T-helper 22 cell (primary cell): ENCODE results near the gene KRTAP4-11.
"Not testable (repeated sequence)": the region's sequence is repeated elsewhere in the genome, so short reads cannot be mapped to it uniquely, and the experiment has no call there.

Experiments used
- DNase-seq: peaks from one replicate; pipeline ENCODE4 v3.0.0-alpha.2; 2020; ENCODE audit warnings: low read depth

The KRTAP4-11 gene

GRCh38 chr17:41117846-41118386, at the start of gene KRTAP4-11:
KRTAP4-11 (minus strand) TSS chr17:41118373; CDS start chr17:41118315, 58 bp downstream.
- DNase-seq = not testable (repeated sequence)

GRCh38 chr17:41167561-41167960, 49.4 kb upstream of the KRTAP4-11 start:
- no peak for DNase-seq

GRCh38 chr17:41163828-41164227, 45.7 kb upstream of the KRTAP4-11 start:
- no peak for DNase-seq

- no peak for DNase-seq
Measured at GRCh38 chr17:41160648-41161047, 42.5 kb upstream of the KRTAP4-11 start, which contains the start of gene KRTAP4-4. KRTAP4-4 (minus strand) TSS chr17:41160748; CDS start chr17:41160691, 57 bp downstream.

- DNase-seq = not testable (repeated sequence)
Measured at GRCh38 chr17:41160190-41160589, 42.0 kb upstream of the KRTAP4-11 start.

- no peak for DNase-seq
Measured at GRCh38 chr17:41153856-41154255, 35.7 kb upstream of the KRTAP4-11 start.

- DNase-seq = no peak
Measured at GRCh38 chr17:41151525-41151924, 33.4 kb upstream of the KRTAP4-11 start.

GRCh38 chr17:41150026-41150425, 31.9 kb upstream of the KRTAP4-11 start:
- DNase-seq = no peak

GRCh38 chr17:41149652-41149985, 31.4 kb upstream of the KRTAP4-11 start, which contains the start of gene KRTAP4-5:
KRTAP4-5 (minus strand) TSS chr17:41149825; CDS start chr17:41149767, 58 bp downstream.
- no peak for DNase-seq

- DNase-seq = not testable (repeated sequence)
Measured at GRCh38 chr17:41148971-41149651, 30.9 kb upstream of the KRTAP4-11 start.

- no peak for DNase-seq
Measured at GRCh38 chr17:41147531-41148204, 29.5 kb upstream of the KRTAP4-11 start.

GRCh38 chr17:41145261-41145660, 27.1 kb upstream of the KRTAP4-11 start:
- no peak for DNase-seq

- no peak for DNase-seq
Measured at GRCh38 chr17:41144846-41145245, 26.7 kb upstream of the KRTAP4-11 start.

GRCh38 chr17:41141361-41141760, 23.2 kb upstream of the KRTAP4-11 start:
- no peak for DNase-seq

GRCh38 chr17:41140360-41141131, 22.4 kb upstream of the KRTAP4-11 start, which contains the start of gene KRTAP4-6:
KRTAP4-6 (minus strand) TSS chr17:41140544; CDS start chr17:41140487, 57 bp downstream.
- no peak for DNase-seq

GRCh38 chr17:41139865-41140264, 21.7 kb upstream of the KRTAP4-11 start:
- DNase-seq = not testable (repeated sequence)

GRCh38 chr17:41133880-41134735, 15.9 kb upstream of the KRTAP4-11 start:
- DNase-seq = no peak

GRCh38 chr17:41131979-41132378, 13.8 kb upstream of the KRTAP4-11 start:
- DNase-seq = no peak

GRCh38 chr17:41127371-41127770, 9.2 kb upstream of the KRTAP4-11 start:
- no peak for DNase-seq

- no peak for DNase-seq
Measured at GRCh38 chr17:41126412-41126811, 8.2 kb upstream of the KRTAP4-11 start.

GRCh38 chr17:41125064-41125463, 6.9 kb upstream of the KRTAP4-11 start:
- no peak for DNase-seq
